SIG-M5 treated with dmso at 0.1 percent for 504 hours (cell line): ENCODE data around the gene GRIK1.

Experiments used
- DNase-seq: peaks from one replicate; lab custom pipeline; 2025; ENCODE audit not compliant: unreplicated experiment; lab: John Stamatoyannopoulos, UW

GRIK1 gene

DNA sequence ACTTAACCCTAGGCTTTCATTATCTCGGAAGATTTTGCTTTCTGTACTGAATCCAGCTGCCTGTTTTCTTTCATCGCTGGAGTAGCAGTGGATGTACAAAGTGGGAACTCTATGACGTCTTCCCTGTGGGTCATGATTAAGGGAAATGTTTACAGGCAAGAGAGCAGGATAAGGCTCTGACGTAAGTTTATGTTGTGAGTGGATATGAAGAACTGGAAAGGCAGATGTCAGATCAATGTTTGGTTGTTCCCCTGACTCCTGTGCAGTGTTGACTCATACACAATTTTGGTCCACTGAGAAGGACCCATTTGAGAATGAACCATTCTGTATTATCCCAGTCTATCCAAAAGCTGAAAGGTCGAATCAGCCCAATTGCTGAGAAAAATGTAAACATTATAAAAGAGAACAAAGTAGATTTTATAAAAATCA lies 292.4 kb downstream of the GRIK1 start:
- DNase-seq, result no peak

DNA sequence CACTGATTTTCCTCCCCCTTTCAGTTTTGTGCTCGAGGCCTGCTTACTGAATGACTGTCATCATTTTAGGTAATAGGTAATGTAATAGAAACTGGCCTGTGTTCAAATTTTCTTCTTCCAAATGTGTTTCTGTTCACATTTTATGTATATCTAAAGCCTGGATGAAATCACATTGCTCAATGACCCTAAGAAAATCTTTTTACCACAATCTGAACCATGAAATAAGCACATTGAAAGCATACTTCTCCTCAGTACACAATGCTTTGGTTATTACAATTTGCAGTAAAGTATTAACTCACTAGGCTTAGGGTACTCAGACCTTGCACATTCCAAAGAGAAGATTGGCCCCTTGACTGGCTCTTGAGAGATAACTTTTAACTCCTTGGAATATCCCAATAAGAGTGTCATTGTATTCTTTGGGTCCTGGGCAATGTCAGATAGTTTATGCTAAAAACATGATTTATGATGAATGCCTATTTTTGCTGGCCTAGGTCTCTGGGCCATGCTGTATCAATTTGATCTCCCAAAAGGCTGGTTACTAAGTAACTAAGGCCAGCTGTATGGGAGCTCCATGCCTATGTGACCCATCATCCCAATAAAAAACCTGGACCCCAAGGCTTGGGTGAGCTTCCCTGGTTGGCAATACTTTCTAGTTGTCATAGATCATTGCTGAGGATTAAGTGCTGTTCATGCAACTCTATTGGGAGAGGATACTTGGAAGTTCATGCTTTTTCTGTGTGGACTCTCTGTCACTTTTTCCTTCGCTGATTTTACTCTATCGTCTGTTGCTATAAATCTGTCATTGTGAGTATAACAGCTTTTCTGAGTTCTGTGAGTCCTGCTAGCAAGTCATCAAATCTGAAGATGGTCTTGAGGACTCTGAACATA lies 293.9 kb downstream of the GRIK1 start:
- DNase-seq, result no peak

DNA sequence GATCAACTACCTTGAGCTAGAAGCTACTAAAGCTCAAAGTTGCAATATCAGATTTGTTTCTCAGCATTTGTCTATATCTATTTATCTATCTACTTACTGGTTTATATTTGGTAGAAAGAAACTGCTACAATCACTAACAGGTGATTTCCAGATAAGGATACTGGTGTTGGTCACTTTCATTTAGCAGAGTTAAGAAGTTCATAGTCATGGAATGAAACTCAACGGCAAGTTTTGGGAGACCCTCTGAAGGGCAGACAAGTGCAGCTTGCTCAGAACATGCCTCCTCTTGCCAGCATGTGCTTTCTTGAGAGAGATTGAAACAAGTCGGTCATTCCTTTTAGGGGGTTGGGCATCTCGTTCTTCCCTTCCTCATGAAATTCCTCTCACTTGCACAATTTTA lies 296.5 kb downstream of the GRIK1 start:
- no peak for DNase-seq

DNA sequence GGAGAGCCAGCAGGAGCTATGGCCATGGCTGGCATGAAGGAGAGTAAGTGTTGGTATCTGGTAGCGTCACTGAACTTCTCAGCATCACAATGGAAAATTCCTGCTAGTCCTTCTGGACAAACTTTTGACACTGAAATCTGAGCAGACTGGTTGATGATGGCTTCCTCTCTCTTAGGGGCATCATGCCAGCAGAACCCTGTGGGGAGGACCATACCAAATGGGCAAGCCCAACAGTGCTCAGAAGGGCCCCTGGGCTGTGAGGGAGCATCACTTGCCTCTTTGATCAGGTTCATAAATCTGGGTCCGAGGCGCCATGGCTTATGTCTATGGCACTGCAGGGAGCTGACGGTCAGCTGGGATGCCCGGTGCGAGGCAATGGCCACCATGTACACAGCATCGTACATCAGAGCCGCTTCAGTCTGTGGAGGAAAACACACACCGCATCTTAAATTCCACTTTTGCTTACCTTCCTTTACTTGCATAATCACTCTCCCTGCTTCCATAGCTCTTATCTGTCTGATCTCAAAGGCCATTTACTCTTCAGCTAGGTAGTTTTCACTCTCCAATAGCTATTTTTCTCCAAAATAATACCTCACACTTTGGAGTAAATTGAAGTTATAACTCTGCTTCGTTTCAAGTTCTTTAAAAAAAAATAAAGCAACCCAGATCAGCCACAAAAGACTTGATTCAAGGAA lies 297.1 kb downstream of the GRIK1 start:
- no peak for DNase-seq

DNA sequence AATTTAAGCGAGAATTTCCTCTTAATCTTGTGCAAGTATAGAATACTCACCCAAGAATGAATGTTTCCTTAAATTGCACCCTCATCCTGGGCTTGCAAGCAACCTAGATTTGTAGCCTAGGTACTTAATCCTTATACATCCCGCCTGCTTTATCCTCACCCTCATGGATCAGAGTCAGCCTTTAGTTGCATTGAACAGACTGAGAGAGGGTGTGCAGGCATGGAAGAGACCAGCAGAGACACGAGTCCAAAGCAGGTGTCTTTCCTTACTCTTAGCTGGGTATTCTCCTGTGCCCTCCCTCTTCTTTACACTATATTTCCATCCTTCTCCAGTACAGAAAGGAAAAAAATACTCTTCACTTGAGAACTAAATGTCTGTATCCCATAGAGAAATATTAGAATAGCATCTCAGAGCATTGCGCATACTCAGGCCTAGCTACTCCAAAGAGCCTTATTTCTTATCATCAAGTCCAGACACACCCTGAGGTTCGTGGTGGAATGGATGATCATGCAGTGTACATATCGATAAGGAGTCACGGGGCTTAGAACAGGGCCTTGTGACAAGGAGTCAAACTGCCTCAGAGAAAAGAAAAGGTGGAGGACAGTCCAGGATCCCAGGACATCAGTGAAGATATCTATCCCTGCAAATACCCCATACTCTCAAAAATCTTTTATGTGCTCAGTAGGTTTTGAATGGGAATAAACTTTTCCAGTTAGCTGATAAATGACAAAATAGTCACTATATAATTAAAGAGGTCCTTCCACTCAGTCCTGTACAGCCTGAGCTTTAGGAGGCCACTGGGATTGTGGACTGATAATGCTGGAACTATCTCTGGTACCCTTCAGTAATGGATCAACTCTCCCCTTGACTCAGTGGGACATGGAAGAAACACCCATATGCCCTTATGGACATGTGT lies 297.9 kb downstream of the GRIK1 start:
- no peak for DNase-seq

DNA sequence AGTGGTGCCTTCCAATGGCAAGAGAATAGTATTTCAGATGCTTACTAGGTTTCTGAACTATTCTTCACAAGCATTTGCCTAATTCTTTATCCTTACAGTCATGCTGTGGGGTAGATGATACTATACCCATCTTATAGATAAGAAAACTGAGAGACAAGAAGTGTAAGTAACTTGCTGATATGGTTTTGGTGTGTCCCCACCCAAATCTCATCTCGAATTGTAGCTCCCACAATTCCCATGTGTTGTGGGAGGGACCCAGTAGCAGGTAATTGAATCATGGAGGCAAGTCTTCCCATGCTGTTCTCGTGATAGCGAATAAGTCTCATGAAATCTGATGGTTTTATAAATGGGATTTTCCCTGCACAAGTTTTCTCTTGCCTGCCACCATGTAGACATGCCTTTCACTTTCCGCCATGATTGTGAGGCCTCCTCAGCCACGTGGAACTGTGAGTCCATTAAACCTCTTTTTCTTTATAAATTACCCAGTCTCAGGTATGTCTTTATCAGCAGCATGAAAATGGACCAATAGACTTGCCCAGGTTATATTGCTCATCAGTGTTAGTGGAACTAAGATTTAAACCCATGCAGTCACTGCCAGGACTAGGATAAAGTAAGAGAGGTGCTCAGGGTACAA lies 298.7 kb downstream of the GRIK1 start:
- no peak for DNase-seq

DNA sequence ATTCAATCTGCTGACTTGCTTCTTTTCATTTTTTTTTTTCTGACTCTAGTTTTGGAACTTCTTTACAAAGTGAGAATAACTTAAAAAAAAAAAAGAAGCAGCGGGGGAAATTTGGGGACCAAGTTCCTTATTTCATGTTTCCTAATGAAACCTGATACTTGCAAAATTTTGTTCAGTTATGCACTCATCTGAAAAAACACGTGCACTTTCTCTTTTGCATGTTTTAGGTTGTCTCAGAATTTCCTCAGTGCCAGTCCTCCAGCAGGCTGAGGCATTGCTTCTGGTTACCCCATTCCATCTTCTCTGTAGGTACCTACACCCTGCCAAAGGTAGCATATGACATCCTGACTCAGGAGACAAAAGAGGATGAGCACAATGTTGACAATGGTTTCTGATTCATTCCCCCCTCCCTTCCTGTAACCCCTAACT lies 299.7 kb downstream of the GRIK1 start:
- peak; percentile 68 for DNase-seq

DNA sequence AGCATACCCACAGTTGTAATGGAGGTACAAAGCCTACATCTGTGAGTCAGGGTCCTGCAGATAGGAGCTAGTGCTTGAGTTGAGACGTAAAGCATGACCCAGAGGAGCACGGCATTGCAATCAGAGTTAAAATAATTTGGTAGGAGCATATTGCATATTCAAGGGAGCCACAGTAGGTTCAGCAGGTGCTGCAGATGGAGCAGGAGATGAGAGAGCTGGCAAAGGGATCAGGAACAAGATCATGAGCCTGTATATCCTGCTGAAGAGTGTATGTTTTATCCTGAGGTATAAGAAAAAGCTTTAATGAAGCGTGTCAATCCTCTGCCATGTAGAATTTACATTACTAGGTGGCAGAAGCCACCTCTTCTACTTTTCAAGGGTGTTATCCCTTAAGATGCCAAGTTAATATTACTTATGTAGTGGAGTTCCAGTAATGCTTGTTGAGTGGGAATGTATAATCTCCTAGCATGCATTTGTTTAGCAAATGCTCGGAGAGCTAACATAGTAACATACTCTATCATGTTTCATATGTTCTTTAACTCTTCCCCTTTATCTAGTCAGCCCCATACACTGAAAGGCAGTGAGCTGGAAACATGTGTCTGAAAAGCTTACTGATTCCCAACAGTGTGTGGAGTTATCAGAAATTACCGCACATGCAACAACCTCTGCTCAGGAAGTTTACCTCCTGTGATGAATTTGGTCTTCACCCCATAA lies 300.3 kb downstream of the GRIK1 start:
- peak; percentile 31 for DNase-seq

DNA sequence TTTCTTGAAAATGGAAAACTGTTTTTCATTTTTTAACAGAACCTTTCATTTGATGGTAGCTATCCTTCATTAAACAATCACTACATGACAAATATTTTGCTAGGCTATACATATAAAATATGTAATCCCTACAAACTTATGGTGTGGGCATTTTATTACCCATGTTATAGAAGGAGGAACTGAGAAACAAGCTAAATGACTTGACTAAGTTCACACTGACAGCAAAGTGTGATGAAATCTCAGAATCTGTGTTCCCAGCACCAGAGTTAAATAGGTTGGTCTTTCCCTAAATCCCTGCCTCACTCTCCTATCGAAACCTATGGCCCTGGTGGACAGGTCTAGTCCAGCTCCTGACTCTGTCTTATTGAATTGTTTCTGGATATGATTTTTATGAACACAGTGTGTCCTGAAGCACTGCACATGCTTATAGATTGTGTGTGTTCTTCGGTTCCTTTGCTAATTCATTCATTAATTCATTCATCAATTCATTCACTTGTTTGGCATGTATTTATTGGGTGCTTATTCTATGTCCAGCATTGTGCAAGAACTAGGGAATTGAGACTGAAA lies 301.0 kb downstream of the GRIK1 start:
- peak; percentile 37 for DNase-seq

DNA sequence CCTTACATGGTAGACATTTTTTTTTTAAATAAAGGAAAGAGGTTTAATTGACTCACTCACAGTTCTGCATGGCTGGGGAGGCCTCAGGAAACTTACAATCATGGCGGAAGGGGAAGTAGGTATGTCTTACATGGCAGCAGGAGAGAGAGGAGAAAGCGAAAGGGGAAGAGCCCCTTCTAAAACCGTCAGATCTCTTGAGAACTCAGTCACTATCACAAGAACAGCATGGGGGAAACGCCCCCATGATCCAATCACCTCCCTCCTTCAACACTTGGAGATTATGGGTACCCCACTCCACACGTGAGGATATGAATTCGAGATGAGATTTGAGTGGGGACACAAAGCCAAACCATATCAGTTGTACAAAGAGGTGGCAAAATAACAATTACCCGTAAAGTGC lies 301.7 kb downstream of the GRIK1 start:
- peak; percentile 20 for DNase-seq

DNA sequence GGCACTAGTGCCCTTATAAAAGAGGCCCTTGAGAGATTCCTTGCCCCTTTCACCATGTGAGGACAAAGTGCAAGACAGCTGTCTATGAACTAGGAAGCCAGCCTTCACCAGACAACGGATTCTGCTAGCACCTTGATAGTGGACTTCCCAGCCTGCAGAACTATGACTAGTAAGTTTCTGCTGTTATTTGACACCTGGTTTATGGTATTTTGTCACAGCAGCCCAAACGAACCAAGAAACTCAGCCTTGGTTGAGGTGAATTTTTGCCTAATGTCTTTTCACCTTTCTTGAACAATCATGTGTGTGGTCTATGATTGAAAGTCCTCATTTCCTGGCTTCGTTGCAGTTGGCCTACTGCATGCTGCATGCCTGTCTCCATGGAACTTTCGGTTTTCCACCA lies 302.2 kb downstream of the GRIK1 start:
- DNase-seq, result no peak

DNA sequence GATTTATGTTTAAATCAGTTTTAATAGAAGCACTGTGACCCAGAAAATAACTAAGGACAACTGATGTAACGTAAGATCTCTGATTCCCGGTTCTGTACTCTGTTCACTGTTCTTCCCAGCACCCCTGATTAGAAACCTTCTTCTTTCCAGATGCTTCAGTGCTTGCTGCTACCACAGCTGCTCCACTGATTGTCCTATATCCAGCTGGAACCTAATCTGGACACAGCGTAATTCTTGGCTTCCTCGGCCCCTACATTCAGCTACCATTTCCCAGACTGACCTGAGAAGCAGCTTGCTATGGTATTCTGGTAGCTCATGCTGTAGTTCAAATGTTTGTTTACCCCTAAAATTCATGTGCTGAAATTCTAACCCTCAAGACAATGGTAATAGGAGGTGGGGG lies 302.7 kb downstream of the GRIK1 start:
- no peak for DNase-seq

DNA sequence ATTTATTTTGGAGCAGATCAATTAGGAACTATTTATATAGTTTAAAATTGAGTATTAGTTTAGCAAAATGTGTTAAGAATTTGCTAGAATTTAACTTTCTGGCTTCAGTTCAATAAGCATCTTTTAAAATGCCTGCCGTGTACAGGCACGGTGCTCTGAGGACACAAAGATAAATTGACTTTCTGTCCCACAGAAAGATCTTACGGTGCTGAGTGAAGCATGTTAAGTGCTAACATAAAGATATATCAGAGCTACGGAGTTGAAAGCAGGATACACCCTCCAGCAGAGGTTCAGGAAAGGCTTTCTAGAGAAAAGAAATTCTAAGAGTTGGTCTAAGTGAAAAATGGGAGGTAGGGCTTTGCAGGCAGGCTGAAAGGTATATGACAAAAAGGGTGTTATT lies 305.4 kb downstream of the GRIK1 start:
- DNase-seq, result no peak

DNA sequence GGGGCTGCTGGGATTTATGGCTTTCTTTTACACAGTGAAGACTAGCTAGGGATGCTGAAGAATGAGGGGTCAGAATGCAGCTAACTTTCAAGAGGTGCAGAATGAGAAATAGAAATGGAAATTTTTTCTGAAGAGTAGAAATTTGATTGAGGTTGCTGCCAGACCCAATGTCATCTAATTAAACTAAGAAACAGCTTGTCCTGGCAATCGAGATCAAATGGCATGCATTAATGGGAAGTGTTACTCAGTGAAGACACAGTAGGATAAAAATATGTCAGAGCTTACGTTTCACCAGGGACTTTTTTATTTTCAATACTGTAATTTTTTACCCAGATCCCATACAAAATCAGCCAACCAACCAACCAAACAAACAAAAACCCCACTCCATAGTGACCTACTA lies 306.0 kb downstream of the GRIK1 start:
- DNase-seq, result no peak

DNA sequence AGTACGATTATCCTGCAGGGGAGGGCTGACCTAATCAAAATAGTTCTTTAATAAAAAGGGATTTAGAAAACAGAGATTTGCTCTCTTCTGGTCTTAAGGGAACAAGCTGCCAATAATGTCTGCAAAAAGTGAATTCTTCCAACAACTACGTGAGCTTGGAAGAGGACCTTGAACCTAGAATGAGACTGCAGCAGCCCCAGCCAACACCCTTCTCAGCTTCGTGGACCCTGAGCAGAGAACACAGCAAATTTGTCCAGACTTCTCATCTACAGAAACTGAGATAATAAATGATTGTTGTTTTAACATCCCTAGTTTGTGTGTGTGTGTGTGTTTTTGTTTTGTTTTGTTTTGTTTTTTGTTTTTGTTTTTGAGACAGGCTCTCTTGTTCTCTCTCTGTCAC lies 309.4 kb downstream of the GRIK1 start:
- no peak for DNase-seq

DNA sequence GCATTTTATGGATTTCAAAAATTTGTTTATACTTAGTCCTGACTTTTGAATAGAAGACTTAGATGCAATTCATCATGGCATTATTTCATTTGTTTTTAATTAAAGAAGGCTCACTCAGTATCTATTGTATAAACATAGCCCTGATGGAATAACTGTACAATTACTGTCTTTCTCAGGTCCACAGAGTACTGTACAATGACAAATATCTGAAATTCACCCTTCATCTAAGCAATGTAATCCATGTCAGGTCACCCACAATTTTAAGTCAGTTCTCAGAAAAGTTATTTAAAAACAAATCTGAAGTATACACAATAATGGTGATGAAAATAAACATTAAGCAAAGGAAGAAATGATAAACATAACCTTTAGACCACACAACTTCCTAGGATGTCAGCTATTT lies 311.9 kb downstream of the GRIK1 start:
- no peak for DNase-seq

DNA sequence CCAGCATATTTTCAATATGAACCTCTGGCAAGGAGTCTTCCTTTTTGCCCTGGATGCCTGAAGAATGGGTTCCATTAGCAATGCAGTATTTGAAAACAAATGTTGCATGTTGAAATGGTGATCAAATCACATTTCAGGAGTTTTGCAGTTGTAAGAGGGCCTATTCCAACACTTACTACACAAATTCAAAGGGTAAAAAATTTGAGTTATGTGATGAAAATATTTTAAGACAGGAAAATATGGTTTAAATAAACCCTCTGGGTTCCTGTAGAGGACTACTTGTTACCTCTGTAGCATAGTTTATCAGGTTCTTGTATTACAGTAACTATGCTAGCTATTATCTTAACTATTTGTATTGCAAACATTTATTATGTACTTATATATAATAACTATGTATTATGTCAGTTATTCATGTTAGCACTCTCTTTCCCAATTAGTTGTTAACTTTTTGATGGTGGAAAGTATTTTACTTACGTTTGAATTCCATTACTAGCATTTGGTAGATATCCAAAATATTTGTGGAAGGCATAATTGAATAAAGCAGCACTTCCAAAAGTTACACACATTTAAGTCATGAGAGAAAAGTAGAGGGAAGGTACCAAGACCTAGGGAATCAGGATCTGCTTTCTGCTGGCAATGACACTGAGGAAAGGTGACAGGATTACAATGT lies 312.9 kb downstream of the GRIK1 start:
- no peak for DNase-seq

DNA sequence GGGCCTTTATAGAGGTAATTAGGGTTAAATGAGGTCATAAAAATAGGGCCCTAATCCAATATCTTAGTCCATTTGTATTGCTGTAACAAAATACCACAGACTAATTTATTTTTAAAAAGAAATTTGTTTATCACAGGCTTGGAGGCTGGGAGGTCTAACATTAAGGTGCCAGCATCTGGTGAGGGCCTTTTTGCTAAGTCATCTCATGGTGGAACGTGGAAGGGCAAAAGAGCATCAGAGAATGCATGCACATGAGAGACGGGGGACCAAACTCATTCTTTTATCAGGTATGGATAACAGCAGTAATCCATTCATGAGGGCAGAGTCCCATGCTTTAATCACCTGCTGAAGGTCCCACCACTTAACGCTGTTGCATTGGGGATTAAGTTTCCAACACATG lies 313.8 kb downstream of the GRIK1 start:
- no peak for DNase-seq

DNA sequence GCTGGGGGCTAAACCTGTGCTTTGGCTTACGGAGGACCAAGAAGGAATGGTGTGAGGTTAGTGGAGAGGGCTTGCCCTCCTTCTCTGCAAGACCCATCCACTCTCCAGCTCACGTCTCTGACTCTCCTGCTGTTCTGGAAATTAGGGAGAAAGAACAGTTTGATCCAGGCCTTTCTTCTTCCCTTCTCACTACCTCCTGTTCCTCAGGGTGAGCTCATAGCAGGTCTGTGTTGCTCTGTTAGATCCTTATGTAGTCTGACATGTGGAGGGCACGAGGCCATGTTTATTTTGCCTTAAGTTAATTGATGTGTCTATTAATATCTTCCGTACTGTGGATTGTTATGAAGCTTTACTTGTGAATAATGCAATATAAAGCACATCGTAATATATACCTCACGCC lies 315.0 kb downstream of the GRIK1 start:
- DNase-seq, result no peak
